ENCODE results near the gene GPD2.

DNA sequence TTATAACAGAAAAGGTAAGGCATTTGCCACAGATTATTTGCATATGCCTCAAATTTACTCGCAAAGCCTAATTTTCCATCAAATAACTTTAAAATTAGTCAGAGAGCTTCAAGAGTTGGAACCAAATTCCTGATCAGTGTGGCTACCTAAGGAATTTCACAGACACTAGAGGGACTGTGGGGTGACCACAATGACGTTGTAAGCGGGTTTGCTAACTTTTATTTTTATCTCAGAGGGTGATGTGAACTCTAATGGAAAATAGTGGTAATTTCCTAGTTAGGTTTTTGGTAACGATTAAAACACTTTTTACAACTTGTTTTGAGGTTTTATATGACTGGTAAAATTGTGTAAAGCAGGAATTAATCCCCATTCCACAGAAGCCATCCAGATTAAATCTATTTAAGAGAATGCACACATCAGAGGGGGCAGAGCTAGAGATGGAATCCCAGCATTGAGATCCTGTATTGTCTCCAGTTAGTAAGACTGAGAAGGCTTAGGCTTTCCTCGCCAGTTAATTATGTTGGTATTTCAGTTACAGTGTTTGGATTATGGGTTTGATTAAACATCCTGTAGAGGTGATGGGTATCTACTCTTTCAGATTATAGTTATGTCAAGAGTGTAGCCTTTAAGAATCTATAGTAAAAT is 129.0 kb downstream of the GPD2 start:
- TF ChIP-seq, protein P1, sequence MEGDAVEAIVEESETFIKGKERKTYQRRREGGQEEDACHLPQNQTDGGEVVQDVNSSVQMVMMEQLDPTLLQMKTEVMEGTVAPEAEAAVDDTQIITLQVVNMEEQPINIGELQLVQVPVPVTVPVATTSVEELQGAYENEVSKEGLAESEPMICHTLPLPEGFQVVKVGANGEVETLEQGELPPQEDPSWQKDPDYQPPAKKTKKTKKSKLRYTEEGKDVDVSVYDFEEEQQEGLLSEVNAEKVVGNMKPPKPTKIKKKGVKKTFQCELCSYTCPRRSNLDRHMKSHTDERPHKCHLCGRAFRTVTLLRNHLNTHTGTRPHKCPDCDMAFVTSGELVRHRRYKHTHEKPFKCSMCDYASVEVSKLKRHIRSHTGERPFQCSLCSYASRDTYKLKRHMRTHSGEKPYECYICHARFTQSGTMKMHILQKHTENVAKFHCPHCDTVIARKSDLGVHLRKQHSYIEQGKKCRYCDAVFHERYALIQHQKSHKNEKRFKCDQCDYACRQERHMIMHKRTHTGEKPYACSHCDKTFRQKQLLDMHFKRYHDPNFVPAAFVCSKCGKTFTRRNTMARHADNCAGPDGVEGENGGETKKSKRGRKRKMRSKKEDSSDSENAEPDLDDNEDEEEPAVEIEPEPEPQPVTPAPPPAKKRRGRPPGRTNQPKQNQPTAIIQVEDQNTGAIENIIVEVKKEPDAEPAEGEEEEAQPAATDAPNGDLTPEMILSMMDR (conservative IDR thresholded peaks at IDR 0.05; ENCODE audit: low read length), result no peak
- no peak for TF ChIP-seq EZH2phosphoT487 (IDR thresholded peaks at IDR 0.05; ENCODE audit: borderline replicate concordance)
